HG02763 (cell line): ENCODE measurements around the gene PRKAG2.
"Not testable (repeated sequence)": the region's sequence is repeated elsewhere in the genome, so short reads cannot be mapped to it uniquely, and the experiment has no call there.

ENCODE experiments used
- ATAC-seq: cut with Tn5 transposase; IDR thresholded peaks from one replicate; pipeline ENCODE4 v1.9.1; 2021; ENCODE audit warnings: mild to moderate bottlenecking, moderate library complexity; ENCODE audit not compliant: unreplicated experiment

PRKAG2 gene

DNA sequence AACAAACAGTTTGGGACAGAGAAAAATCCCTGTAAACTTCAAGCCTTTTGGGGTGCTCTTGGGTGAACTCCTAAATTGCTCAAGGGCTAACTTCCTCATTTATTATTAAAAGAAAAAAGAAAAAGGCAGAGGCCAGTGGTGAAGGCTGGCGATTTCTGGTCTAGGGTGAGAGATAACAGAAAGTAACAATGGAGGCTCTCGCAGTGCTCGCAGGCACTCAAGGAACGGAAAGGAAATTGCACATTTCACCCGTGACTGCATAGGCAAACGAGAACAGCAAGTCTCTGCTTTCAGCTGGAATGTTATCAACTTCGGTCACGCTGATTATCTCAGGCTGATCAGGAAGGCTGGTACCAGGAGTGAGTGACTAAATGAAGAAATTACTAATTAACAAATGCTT lies 70.7 kb downstream of the PRKAG2 start:
- ATAC-seq, result no peak

DNA sequence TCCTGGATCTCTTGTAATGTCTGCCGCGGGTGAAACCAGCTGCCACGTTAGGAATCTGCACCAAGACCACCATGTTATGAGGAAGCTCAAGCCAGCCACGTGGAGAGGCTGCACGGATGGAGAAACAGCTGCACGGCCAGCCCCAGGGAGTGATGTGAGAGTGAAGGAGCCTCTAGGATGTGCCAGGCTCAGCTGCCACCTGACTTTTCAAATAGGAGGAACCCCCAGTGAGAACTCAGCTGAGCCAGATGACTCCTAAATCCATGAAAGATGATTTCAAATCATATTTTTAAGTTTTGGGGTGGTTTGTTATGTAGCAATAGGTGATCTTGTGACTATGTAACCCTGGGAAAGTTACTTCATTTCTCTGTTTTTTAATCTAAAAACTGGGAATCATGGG lies 71.7 kb downstream of the PRKAG2 start:
- ATAC-seq, result no peak

- no peak for ATAC-seq
These were observed 72.2 kb downstream of the PRKAG2 start for GRCh38 chr7:151804756-151805155.

- no peak for ATAC-seq
These were observed 73.1 kb downstream of the PRKAG2 start for GRCh38 chr7:151803841-151804240.

DNA sequence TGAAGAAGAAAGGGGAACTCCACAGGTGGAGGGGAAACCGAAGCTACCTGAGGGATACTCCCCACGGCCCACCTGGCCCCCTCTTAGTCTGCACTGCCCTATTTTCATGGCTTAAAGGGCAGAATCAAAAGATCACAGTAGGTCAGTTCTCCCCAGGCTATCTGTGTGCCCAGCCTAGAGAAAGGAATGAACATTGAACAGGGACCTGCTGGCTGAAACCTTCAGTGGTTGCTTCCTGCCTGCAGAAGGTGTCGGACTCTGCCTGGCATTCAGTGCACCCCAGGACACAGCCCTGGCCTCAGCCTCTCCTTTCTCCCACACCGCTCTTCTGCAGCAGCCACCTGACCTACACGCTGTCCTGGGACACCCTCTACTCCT lies 74.5 kb downstream of the PRKAG2 start:
- ATAC-seq, result no peak

DNA sequence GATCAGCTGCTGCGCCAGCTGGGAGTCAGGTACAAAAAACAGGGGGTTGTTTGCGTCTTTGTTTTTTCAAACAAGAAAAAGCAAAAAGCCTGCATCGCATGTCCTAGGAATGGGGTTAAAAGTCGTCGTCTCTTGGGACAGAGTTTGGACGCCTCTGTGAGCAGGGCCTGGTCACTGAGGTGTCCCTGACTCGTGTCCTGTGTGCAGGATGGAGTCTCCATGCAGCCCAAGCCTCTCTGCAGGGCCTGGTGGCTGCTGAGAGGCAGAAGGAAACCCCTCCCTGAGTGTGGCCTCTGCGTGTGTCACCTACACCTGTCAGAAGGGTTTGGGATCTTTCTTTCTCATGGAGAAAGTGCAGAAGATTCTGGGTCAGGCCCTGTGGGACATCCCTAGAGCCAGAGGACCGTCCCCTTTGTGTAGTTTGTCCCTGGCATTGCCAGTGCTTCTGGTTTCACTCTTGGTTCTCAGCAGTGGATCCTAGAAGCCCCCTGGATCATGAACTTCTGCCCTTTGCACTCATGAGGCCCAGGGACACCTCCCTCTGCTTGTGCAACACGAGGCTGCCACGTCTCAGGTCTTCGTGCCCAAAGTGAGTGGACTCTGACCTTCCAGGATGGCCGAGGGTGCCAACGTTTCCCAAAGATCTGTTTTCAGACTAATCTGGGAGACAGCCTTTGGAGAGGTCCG lies 75.0 kb downstream of the PRKAG2 start:
- no peak for ATAC-seq

DNA sequence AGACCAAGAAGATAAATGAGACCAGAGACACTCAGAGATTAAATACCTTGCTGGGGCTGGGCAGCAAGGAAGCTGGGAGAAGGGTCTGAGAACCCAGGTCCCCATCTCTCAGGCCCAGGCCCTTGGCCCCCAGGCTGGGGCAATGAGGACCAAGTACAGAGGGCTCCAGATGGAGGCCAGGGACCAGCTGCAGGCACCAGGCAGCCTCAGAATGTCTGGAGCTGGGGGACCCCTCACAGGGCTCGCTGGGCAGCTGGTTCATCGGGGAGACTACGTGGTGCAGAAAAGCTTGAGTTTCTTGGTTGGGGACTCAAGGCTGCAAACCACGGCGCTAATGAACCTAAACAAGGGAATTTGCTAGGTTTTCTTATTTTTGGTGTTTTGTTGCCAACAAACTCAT lies 75.6 kb downstream of the PRKAG2 start:
- ATAC-seq, result no peak

DNA sequence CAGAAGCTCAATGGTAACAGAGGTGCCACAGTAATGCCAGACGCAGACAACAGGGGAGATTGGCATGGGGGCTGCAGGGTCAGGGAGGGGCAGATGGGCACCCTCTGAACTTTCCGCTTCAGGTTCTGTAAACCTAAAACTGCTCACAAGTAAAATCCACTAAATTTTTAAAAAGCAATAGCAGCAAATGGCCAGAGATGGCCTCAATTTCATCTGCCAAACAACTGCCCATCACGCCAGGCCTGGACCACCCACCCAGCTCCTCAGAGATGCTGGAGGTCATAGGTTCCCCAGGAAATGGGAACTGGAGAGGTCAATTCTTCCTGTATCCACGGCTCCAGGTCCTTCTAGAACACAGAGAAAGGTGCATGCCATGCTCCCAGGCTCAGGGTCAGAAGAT lies 76.1 kb downstream of the PRKAG2 start:
- no peak for ATAC-seq

- ATAC-seq, result no peak
These were observed 76.5 kb downstream of the PRKAG2 start for GRCh38 chr7:151800391-151800790.

DNA sequence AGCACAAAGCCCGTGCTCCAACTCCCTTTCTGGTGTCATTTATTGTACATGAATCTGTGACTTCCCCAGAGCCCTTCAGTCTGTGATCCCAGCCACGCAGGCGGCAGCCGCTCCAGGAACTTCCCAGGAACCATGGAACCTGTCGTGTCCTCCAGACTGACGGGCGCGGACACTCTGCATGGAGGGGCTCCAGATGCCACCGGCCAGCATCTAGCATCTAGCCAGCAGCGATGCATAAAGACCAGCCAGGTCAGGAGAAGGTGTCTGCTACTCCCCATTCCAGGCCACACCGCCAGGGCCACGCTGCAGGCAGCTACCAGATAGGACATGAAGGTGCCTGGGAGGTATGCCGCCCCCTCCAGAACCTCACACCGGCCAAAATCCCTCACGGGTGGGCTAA lies 77.4 kb downstream of the PRKAG2 start:
- no peak for ATAC-seq

- ATAC-seq, result no peak
These were observed 78.0 kb downstream of the PRKAG2 start for GRCh38 chr7:151798851-151799448.

DNA sequence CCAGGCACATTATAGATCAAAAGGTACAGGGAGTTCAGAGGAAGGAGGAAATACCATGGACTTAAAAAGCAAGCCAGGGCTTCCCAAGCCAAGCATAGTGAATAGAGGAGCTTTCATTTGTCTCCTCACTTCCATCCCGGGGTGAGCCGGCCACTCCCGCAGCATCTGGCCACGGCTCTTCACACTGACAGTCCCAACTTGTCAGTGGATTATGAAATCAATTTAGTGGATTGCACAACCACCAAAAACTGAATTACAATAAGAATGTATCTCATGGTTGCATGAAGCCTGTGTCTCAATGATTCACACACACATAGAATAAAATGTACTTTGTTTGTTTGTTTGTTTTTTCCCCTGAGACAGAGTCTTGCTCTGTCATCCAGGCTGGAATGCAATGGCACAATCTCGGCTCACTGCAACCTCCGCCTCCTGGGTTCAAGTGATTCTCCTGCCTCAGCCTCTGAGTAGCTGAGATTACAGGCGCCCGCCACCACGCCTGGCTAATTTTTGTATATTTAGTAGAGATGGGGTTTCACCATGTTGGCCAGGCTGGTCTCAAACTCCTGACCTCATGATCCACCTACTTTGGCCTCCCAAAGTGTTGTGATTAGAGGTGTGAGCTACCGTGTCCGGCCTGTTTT lies 79.1 kb downstream of the PRKAG2 start:
- ATAC-seq, result not testable (repeated sequence)

DNA sequence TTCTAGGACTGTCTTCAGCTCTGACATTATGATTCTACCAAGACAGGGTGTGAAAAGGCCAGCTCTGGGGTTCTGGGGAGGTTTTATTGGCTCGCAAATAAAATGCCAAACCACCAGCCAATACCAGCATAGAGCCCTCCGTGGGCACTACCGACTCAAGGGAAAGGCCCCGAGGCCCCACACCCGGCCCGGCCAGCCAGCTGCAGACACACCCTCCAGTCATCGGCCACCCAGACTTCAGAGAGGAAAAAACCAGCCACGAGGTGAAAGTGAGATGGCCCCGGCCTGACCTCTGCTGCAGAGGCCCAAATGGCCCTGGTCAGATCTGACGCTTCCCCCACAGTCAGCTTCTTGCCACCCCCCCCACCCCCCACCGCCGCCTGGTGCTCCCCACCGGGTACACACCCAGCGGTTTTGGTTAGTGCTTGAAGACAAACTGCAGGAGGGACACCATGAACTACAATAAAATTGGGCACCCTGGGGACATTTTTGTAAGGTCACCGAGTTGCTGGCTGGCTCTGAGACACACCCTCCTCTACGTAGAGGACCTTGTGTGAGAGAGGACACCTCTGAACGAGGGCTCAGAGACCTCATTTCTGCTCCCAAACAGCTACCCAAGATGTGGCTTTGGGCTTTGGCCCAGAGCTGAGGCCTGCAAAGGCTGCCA lies 79.9 kb downstream of the PRKAG2 start:
- no peak for ATAC-seq

DNA sequence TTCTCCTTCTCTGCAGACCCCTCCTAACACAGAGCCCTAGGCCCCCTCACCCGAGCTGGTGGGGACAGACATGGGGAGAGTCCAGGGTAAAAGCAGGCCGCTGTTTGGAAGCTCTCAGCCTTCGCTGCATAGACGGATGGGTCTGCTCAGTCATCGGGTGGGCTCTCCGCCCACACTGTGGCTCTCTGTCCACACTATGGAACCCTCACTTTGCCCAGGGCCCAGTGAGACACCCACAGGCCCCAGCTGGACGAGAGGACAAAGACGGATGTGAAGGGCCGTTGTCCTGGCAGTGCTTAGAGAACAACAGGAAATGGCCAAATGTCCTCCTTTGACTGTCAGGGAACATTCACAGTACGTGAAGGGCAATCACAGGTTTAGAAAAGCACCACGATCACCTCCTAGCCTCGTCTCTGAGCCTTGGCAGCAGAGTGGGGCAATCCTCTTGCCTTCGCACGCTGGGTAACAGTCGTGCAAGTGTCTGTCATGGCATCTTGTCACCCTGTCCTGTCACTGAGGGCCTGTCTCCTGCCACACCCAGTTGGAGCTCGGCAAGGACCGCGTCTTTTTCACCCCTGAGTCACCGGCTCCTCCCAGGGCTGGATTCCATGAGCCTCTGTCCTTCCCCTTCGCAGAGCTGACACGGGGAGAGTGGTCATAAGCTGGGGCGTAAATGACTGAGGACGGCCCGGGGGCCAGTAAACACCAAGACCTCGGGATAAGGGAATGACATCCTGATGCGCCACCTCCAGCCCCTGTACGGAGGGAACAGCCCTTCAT lies 80.6 kb downstream of the PRKAG2 start:
- no peak for ATAC-seq

- no peak for ATAC-seq
These were observed 81.6 kb downstream of the PRKAG2 start for GRCh38 chr7:151795168-151795811.

DNA sequence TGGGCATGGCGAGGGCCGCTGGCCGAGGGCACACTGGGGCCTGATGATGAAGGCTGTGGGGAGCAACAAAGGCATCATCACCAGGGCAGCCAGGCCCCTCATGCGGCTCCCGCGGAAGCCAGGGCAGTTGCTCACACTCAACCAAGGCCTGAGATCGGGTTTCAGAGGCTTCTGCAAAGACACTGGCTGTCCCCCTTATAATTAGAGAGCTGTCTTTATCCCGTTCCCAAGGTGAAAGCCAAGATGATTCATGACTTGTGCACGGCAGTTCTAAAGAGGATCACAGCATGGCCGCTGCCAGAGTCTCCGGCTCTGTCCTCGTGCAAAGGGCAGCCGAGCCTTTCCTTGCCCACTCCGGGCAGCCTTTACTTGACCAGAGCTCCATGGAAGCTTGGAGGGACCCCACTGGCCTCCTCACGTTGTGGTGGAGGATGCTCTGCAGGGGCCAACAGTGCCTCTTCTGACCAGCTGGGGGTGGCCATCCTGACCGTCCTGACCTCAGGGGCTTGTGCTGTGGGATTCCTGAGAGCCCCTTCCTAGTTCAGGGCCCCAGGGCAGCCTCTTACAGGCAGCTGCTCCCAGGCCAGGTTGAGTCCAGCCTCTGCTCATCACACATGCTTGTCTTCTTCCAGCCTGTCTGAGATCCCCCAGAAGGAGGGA lies 82.3 kb downstream of the PRKAG2 start:
- no peak for ATAC-seq

DNA sequence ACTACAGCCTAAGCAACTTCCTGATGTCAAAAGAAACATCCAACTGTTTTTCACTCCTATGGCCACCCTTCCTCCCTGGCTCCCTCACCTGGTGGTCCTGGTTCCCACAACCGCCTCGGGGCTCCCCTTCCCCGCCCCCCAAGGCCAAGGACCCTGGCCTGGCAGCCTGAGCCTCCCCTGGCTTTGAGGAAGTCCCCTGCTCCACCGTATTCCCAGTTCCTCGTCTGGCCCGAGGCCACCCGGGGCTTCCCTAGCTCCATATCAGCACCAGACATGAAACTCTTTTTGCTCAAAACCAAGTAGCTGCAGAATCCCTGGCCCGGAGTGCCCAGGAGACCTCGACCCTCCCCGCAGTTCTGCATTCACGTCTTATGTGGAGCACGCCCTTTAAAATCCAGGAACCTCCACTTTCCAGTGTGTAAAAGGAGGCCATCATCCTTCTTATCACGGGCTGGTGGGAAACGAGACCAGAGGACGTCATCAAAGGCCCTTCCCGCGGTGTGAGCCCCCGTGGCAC lies 82.9 kb downstream of the PRKAG2 start:
- ATAC-seq, result no peak

DNA sequence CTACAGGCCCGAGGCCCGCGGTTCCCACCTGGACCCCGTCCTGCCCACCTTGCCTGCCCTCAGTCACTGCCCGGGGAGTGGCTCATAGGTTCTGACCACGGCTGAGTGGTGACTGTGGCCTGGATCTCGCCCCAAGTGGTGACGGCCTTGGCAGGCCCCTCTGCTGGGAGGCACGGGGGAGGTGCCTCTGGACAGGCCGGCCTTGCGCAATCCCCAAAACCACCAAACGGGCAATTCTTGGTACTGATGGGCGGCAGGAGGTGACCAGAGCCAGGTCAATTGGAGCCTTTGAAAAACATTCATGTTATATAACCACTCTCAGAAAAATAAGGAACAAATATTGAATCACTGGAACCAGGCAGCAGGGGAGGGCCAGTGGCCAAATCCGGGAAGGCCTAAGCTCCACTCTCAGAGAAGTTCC lies 83.4 kb downstream of the PRKAG2 start:
- no peak for ATAC-seq

DNA sequence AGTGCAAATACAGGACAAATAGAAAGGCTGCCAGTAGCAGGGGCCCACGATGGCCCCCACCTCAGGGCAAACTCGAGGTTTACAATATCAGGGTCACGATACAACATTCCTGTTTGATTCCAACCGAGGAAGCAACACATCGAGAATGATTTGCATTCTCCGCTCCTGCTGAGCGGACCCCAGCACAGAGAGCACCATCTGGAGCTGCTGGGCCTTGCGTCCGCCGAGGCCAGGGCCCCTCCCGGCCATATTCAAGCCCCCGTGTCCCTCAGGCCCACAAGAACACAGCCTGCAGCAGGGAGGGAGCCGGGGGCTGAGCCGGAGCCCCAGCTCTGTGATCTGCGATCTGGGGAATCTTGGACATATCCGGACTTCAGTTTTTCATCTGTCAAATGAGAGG lies 84.3 kb downstream of the PRKAG2 start:
- ATAC-seq, result no peak

DNA sequence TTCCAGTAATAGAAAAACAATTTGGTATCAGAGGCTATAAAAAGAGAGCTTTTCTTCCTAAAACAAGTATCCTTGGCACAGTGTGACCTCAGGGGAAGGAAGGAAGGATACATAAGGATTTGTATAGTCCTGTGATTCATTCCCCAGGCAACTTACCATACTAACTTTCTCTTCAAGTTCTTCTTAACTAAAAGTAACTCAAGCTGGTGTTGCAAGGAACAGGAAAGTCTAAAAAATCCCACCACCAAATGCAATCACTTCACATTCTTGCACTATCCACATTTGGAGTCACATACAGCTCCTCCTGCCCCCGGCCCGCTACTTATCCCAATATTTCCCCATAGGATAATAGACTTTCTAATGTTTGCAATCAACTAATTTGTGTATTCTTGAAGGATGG lies 84.8 kb downstream of the PRKAG2 start:
- no peak for ATAC-seq
